Measurements from ENCODE around the gene COMMD7.

DNA sequence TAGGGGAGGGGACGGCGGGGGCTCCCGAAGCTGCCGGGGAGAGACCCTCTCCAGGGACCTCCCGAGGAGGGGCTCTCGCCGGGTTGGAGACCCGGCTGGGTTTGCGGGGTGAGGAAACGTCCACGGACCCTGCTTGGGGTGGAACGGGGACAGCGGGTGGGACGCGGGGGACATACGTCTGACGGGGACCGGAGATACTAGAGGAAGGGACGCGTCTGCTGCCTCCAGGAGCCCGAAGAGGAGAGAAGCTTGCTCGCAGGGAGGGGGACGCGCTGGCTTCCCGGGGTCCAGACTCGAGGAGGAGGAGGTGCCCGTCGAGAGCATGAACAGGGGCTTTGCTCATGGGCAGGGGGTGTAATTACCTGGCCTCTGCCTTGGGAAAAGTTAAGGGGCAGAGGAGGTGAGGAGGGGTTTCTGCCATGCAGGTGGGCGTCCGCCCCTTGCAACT, 19.5 kb upstream of the COMMD7 start:
- TF ChIP-seq, protein P1, sequence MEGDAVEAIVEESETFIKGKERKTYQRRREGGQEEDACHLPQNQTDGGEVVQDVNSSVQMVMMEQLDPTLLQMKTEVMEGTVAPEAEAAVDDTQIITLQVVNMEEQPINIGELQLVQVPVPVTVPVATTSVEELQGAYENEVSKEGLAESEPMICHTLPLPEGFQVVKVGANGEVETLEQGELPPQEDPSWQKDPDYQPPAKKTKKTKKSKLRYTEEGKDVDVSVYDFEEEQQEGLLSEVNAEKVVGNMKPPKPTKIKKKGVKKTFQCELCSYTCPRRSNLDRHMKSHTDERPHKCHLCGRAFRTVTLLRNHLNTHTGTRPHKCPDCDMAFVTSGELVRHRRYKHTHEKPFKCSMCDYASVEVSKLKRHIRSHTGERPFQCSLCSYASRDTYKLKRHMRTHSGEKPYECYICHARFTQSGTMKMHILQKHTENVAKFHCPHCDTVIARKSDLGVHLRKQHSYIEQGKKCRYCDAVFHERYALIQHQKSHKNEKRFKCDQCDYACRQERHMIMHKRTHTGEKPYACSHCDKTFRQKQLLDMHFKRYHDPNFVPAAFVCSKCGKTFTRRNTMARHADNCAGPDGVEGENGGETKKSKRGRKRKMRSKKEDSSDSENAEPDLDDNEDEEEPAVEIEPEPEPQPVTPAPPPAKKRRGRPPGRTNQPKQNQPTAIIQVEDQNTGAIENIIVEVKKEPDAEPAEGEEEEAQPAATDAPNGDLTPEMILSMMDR (IDR thresholded peaks at IDR 0.05): no peak
- no peak for TF ChIP-seq POLR2A (IDR thresholded peaks at IDR 0.05)

All from esophagus squamous epithelium (tissue), 4 donors.